Liver (tissue), 9 donors: ENCODE data around the gene KCND2. TPM values are rescaled to one million over a fixed set of nuclear protein-coding genes. Genes with fewer than 3 reads are reported as not detected.

Experiments used
- DNase-seq: peaks from one replicate; pipeline ENCODE4 v3.0.0-alpha.2; 2017; ENCODE audit warnings: low spot score
- H3K27ac ChIP-seq, 2 donors: one replicate each; pipeline ENCODE4 v1.7.0; 2013; ENCODE audit warnings: inconsistent platforms in 2 of 2, low read length in 2 of 2, control low read depth in 1 of 2, low read depth in 1 of 2, mild to moderate bottlenecking in 1 of 2
- H3K27me3 ChIP-seq, 4 donors: one replicate each; pipeline versions ENCODE4 v1.6.1 to v1.7.0; 2013; ENCODE audit warnings: low read length in 3 of 4, inconsistent platforms in 1 of 4, mild to moderate bottlenecking in 1 of 4, moderate library complexity in 1 of 4; ENCODE audit not compliant: control insufficient read depth in 4 of 4, insufficient read depth in 4 of 4
- H3K36me3 ChIP-seq, 4 donors: one replicate each; pipeline versions ENCODE4 v1.6.1 to v1.7.0; 2013; ENCODE audit warnings: low read length in 3 of 4, mild to moderate bottlenecking in 3 of 4, low read depth in 1 of 4, moderate library complexity in 1 of 4; ENCODE audit not compliant: control insufficient read depth in 4 of 4, insufficient read depth in 3 of 4
- H3K4me1 ChIP-seq, 4 donors: one replicate each; pipeline versions ENCODE4 v1.6.1 to v1.7.0; 2013; ENCODE audit warnings: low read length in 3 of 4, mild to moderate bottlenecking in 3 of 4, moderate library complexity in 1 of 4; ENCODE audit not compliant: control insufficient read depth in 4 of 4, insufficient read depth in 4 of 4
- H3K4me3 ChIP-seq, 3 donors: one replicate each; pipeline versions ENCODE4 v1.6.1 to v1.7.0; 2013; ENCODE audit warnings: low read length in 3 of 3, control low read depth in 1 of 3, low read depth in 1 of 3, mild to moderate bottlenecking in 1 of 3
- H3K9ac ChIP-seq, 2 donors: one replicate each; pipeline ENCODE4 v1.7.0; 2013; ENCODE audit warnings: low read length in 2 of 2, mild to moderate bottlenecking in 2 of 2, moderate library complexity in 2 of 2, control low read depth in 1 of 2, low read depth in 1 of 2
- H3K9me3 ChIP-seq, 4 donors: one replicate each; pipeline versions ENCODE4 v1.6.1 to v1.7.0; 2013; ENCODE audit warnings: low read length in 3 of 4; ENCODE audit not compliant: control insufficient read depth in 4 of 4
- ATF3 ChIP-seq: IDR thresholded peaks from 2 replicates; pipeline ENCODE4 v1.6.1; 2016; ENCODE audit warnings: antibody characterized with exemption
- CTCF ChIP-seq: fragments of 150-350 bp; IDR thresholded peaks from 2 replicates; pipeline ENCODE4 v1.5.1; 2017; ENCODE audit warnings: improper control_type of control experiment, low read depth, low read length; ENCODE audit not compliant: missing input control
- EGR1 ChIP-seq, 2 donors: IDR thresholded peaks; 2 replicates each; pipeline ENCODE4 v1.6.1; 2016 to 2018; ENCODE audit warnings: antibody characterized with exemption in 2 of 2, low read depth in 2 of 2
- FOXA1 ChIP-seq: IDR thresholded peaks from 2 replicates; pipeline ENCODE4 v1.6.1; 2016; ENCODE audit warnings: antibody characterized with exemption
- GABPA ChIP-seq, 2 donors: IDR thresholded peaks in 1 of 2; conservative IDR thresholded peaks in 1 of 2; 2 replicates each; pipeline ENCODE4 v1.6.1; 2016; ENCODE audit warnings: antibody characterized with exemption in 2 of 2, mild to moderate bottlenecking in 1 of 2, moderate library complexity in 1 of 2
- HNF4G ChIP-seq: IDR thresholded peaks from 2 replicates; pipeline ENCODE4 v1.6.1; 2016; ENCODE audit warnings: antibody characterized with exemption
- NR2F2 ChIP-seq: IDR thresholded peaks from 2 replicates; pipeline ENCODE4 v1.6.1; 2016; ENCODE audit warnings: antibody characterized with exemption
- RAD21 ChIP-seq, 2 donors: IDR thresholded peaks; 2 replicates each; pipeline ENCODE4 v1.6.1; 2016; ENCODE audit warnings: antibody characterized with exemption in 2 of 2, mild to moderate bottlenecking in 2 of 2
- REST ChIP-seq: IDR thresholded peaks from 2 replicates; pipeline ENCODE4 v1.6.1; 2016; ENCODE audit warnings: antibody characterized with exemption, mild to moderate bottlenecking
- RXRA ChIP-seq, 2 donors: IDR thresholded peaks; 2 replicates each; pipeline ENCODE4 v1.6.1; 2017 to 2018; ENCODE audit warnings: antibody characterized with exemption in 2 of 2, mild to moderate bottlenecking in 1 of 2
- SP1 ChIP-seq: IDR thresholded peaks from 2 replicates; pipeline ENCODE4 v1.6.1; 2018; ENCODE audit warnings: antibody characterized with exemption, mild to moderate bottlenecking
- TAF1 ChIP-seq: conservative IDR thresholded peaks from 2 replicates; pipeline ENCODE4 v1.6.1; 2016; ENCODE audit warnings: antibody characterized with exemption, mild to moderate bottlenecking
- YY1 ChIP-seq: IDR thresholded peaks from 2 replicates; pipeline ENCODE4 v1.6.1; 2016; ENCODE audit warnings: antibody characterized with exemption, mild to moderate bottlenecking
- ZBTB33 ChIP-seq: IDR thresholded peaks from 2 replicates; pipeline ENCODE4 v1.6.1; 2016; ENCODE audit warnings: antibody characterized with exemption
- WGBS: extraction: QIAGEN DNeasy Blood & Tissue Kit; methylation state at CpG from one replicate; pipeline ENCODE4 v1.1.7; 2013; 5-methylcytosine and 5-hydroxymethylcytosine counted together
- polyA plus RNA-seq, 2 donors: library from polyadenylated mRNA; stranded (reverse) in 1 of 2; unstranded in 1 of 2; fragments of 200-250 nt in 1 of 2; fragments of >200 nt in 1 of 2; fragmentation: Nextera tagmentation in 1 of 2; extraction: Ambion mirVana in 1 of 2; gene quantifications; one replicate each; pipeline versions ENCODE4 v1.2.1 to v1.2.3, GENCODE V29; 2013 to 2015
- total RNA-seq, 2 donors: library from RNA; depleted of rRNA; stranded (reverse); fragments of >200 nt; gene quantifications; one replicate each; pipeline ENCODE4 v1.2.3, GENCODE V29; 2014
- TF ChIP-seq, protein P1 (sequence below): IDR thresholded peaks from 2 replicates; pipeline ENCODE4 v1.6.1; 2016; ENCODE audit warnings: antibody characterized with exemption
- donor health status: healthy.
- donor health status: healthy.
- donor health status: healthy.
- donor health status: healthy.
- donor health status: healthy.

KCND2 gene
- total and polyA plus RNA-seq, 4 donors, result 0.02 to 0.22 (median 0.07) TPM

DNA sequence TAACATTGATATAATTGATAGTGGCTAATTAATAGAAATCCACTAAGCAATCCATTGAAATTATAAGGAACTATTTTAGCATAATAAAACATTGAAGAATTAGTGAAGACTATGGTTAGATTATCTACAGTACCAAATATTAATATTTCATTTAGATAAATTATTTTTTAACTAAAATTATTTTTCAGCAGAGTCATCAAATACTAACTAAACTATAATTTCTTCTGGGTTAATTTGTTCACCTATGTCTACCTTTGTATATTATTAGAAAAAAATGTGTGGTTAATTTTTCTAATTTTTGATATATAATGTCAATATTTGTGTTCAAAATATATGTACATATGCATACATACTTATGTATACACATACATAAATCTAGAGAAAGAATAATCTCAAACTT, 140.2 kb downstream of the KCND2 start:
- DNase-seq, result no peak
- H3K27me3 ChIP-seq, result no peaks in the 10 kb centered on the region
- no peaks in the 10 kb centered on the region for H3K9me3 ChIP-seq
- TF ChIP-seq ZBTB33, result no peak
- no peak for TF ChIP-seq FOXA1
- TF ChIP-seq TAF1, result no peak
- TF ChIP-seq, protein P1, sequence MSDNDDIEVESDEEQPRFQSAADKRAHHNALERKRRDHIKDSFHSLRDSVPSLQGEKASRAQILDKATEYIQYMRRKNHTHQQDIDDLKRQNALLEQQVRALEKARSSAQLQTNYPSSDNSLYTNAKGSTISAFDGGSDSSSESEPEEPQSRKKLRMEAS, result no peak
- TF ChIP-seq ATF3, result no peak
- no peak for TF ChIP-seq YY1
- no peak for TF ChIP-seq NR2F2
- no peak for TF ChIP-seq RXRA (IDR thresholded peaks at IDR 0.05)
- no peak for TF ChIP-seq REST
- no peak for TF ChIP-seq GABPA (IDR thresholded peaks at IDR 0.05 in 1 of 2, conservative IDR thresholded peaks at IDR 0.05 in 1 of 2)
- no peak for TF ChIP-seq CTCF
- TF ChIP-seq RAD21 (IDR thresholded peaks at IDR 0.05), result no peak
- no peak for TF ChIP-seq EGR1 (IDR thresholded peaks at IDR 0.05; ENCODE audit: low read depth in 2 of 2)
- TF ChIP-seq HNF4G, result no peak
- H3K4me1 ChIP-seq, result no peaks in the 10 kb centered on the region
- no peaks in the 10 kb centered on the region for H3K36me3 ChIP-seq
- no peak overlapping the region for H3K9ac ChIP-seq
- H3K27ac ChIP-seq, result no peak overlapping the region
- H3K4me3 ChIP-seq, result no peak overlapping the region

DNA sequence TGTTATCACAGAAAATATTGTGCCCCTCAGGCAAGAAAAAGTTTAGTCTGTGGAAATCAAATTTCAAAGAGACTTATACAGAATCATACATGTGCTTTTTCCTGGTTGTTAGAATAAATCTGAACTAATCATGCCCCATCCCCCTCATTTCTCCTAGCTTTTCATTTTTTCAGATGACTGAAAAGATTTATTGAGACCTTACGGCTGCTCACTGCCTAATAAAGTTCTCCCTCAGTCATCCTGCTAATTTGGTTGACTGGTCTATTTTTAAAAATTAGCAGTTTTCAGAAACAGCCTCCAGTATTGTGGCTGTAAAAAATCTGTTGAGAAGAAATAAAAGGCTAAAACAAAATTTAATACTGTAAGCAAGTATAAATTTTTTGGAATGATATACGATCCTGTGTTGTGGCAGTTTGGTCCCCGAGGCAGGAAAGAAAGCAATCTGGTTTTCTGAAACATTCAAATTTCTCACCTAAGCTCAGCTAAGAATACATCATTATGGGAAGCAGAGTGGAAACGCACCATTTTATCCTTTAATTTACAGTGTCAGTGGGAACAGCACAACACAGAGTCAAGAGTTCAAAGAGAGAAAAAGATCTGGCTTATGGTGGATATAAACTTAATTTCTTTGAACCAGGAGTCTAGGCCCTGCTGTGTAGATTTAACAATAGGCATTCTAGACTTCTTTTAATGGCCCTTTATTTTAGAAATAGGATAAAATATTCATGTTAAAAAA, 144.4 kb downstream of the KCND2 start:
- TF ChIP-seq SP1, result no peak
- no peak overlapping the region for H3K27ac ChIP-seq
- no peaks in the 10 kb centered on the region for H3K9me3 ChIP-seq
- no peaks in the 10 kb centered on the region for H3K36me3 ChIP-seq
- no peak overlapping the region for H3K4me3 ChIP-seq
- 75% methylated on average over 4 of the region's 4 CpGs for WGBS
- DNase-seq, result no peak
- no peak overlapping the region for H3K9ac ChIP-seq
- no peaks in the 10 kb centered on the region for H3K27me3 ChIP-seq
- H3K4me1 ChIP-seq, result no peaks in the 10 kb centered on the region
